BLaER1 treated with 17β-estradiol and CSF1 and Interleukin-3, amounts not matched to agents 10 nM and 100 nM (cell line): ENCODE results near the gene C6orf120.
A peak's percentile ranks its signal among the peaks of the same experiment; 100 is the strongest.

ENCODE experiments used
- H3K27ac ChIP-seq, 11 experiments: shearing (Covaris generic); formaldehyde crosslinking; 2 replicates each; pipeline ENCODE4 v1.8.1; 2022
- H3K27me3 ChIP-seq, 11 experiments: shearing (Covaris generic); formaldehyde crosslinking; 2 replicates each; pipeline ENCODE4 v1.8.1; 2022
- H3K36me3 ChIP-seq, 11 experiments: shearing (Covaris generic); formaldehyde crosslinking; 2 replicates each; pipeline ENCODE4 v1.8.1; 2022
- H3K4me1 ChIP-seq, 10 experiments: shearing (Covaris generic); formaldehyde crosslinking; 2 replicates each; pipeline ENCODE4 v1.8.1; 2022
- H3K4me2 ChIP-seq, 11 experiments: shearing (Covaris generic); formaldehyde crosslinking; 2 replicates each; pipeline ENCODE4 v1.8.1; 2022
- H3K4me3 ChIP-seq, 10 experiments: shearing (Covaris generic); formaldehyde crosslinking; 2 replicates each; pipeline ENCODE4 v1.8.1; 2022
- H3K9ac ChIP-seq, 11 experiments: shearing (Covaris generic); formaldehyde crosslinking; 2 replicates each; pipeline ENCODE4 v1.8.1; 2022
- H3K9me3 ChIP-seq, 11 experiments: shearing (Covaris generic); formaldehyde crosslinking; replicated peaks in 1 of 11; 2 replicates each; pipeline ENCODE4 v1.8.1; 2022
- H4K20me1 ChIP-seq, 11 experiments: shearing (Covaris generic); formaldehyde crosslinking; 2 replicates each; pipeline ENCODE4 v1.8.1; 2022
- Cebpa-rat ChIP-seq, 11 experiments: shearing (Covaris generic); IDR thresholded peaks; 2 replicates each; pipeline ENCODE4 v1.8.1; 2022

The C6orf120 gene

DNA sequence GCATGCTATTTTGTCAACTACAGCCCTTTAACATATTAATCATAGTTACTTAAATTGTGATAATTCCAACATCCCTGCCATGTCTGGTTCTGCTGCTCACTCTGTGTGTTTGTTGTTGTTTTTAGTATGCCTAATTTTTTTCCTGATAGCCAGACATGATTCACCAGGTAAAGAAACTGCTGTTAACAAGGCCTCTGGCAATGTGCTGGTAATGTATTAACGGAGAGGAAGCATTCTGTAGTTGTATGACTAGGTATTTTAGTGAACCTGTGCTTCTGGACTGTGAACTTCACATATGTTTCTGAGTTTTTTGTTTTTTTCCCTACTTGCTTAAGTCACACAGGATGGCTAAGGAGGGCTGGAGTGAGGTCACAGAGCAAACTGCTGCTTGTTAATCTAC, 44.6 kb downstream of the C6orf120 start:
- no peak overlapping the region for H3K4me2 ChIP-seq
- H3K9me3 ChIP-seq, result peaks cover 7 to 14% (median 11%) of the 10 kb centered on the region in 11 experiments; a peak in 15 of 22 replicates
- H3K27me3 ChIP-seq, result no peaks in the 10 kb centered on the region
- peaks cover 8 to 12% (median 10%) of the 10 kb centered on the region in 10 experiments for H3K4me1 ChIP-seq
- H3K27ac ChIP-seq, result no peak overlapping the region
- H3K4me3 ChIP-seq, result no peak overlapping the region
- peaks cover 0 to 12% (median 0%) of the 10 kb centered on the region in 11 experiments; a peak in 2 of 22 replicates for H3K36me3 ChIP-seq
- no peaks in the 10 kb centered on the region for H4K20me1 ChIP-seq
- H3K9ac ChIP-seq, result no peak overlapping the region
- no peak for TF ChIP-seq Cebpa-rat (IDR thresholded peaks at IDR 0.05)

- Histone ChIP-seq H3K36me3 (peaks cover 0 to 24% (median 7%) of the 10 kb centered on the region in 11 experiments; a peak in 11 of 22 replicates), H3K4me1 (peaks cover 17 to 25% (median 22%) of the 10 kb centered on the region in 10 experiments), H3K27ac (peak within 1 kb of the TSS; percentile 93 to 98 (median 96)), H4K20me1 (no peaks in the 10 kb centered on the region), H3K4me2 (peak within 1 kb of the TSS; percentile 85 to 97 (median 88)), H3K4me3 (peak within 1 kb of the TSS; percentile 69 to 86 (median 79)), H3K27me3 (no peaks in the 10 kb centered on the region), H3K9ac (peak within 1 kb of the TSS; percentile 92 to 99 (median 96)), H3K9me3 (0 out of 22 replicates have a peak, but pooled peaks cover 0 to 4% (median 0%) of the 10 kb centered on the region in 11 experiments)
- no peak for TF ChIP-seq Cebpa-rat (IDR thresholded peaks at IDR 0.05)
These were observed 49.5 kb downstream of the C6orf120 start, which contains the start of the genes DYNLT2 and ERMARD for GRCh38 chr6:169751242-169752073. DYNLT2 (minus strand) TSS chr6:169751572; CDS start chr6:169751458, 114 bp downstream. ERMARD (plus strand) TSS chr6:169751622; CDS start chr6:169751658, 36 bp downstream.

DNA sequence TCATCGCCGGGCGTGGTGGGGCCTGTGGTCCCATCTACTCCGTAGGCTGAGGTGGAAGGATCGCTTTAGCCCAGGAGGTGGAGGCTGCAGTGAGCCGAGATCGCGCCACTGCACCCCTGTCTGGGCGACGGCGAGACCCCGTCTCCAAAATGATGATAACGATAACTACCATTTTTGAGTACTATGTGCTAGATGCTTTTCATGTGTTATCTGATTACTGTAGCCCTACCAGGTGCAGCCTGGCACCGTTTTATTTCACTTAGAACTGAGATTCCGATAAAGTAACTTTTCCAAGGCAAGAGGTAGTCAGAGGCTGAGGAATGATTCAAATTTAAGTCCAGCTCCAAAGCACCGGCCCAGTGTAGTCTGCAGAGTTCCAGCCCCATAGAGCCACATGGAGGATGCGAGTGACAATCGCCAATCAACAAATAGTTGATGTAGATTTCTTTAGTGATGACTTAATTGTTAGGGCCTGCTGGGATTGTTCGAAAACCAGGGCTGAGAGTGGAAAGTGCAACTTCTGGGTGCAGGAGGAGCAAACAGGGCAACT, 50.2 kb downstream of the C6orf120 start:
- Histone ChIP-seq H3K27me3 (no peaks in the 10 kb centered on the region), H3K36me3 (peaks cover 6 to 31% (median 14%) of the 10 kb centered on the region in 11 experiments; a peak in 20 of 22 replicates), H3K4me2 (peak overlapping the region; percentile 85 to 97 (median 88)), H3K27ac (peak overlapping the region; percentile 93 to 98 (median 96)), H3K9me3 (no peaks in the 10 kb centered on the region), H3K4me1 (peaks cover 17 to 25% (median 22%) of the 10 kb centered on the region in 10 experiments), H4K20me1 (no peaks in the 10 kb centered on the region), H3K9ac (peak overlapping the region; percentile 92 to 99 (median 96)), H3K4me3 (peak overlapping the region; percentile 69 to 86 (median 79))
- no peak for TF ChIP-seq Cebpa-rat (IDR thresholded peaks at IDR 0.05)
